Measurements from ENCODE around the gene ZCCHC9.

DNA sequence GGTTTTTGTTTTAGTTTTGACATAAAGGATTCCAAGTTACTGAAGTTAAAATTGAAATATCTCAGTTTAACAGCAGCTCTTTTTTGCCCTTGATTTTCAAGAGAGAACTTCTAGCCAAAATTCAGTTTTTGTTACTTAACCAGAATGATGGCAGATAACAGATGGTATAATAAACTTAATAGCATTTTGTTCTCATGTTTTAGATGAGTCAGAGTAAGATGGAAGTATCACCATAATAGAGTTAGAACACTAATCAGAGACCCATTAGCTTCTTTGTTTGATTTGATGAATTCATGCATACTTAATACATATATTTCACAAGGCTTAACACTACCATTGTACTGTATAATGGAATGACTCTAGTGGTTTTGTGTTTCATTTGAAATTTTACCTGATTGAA lies 11.9 kb downstream of the ZCCHC9 start:
- TF ChIP-seq, protein P1, sequence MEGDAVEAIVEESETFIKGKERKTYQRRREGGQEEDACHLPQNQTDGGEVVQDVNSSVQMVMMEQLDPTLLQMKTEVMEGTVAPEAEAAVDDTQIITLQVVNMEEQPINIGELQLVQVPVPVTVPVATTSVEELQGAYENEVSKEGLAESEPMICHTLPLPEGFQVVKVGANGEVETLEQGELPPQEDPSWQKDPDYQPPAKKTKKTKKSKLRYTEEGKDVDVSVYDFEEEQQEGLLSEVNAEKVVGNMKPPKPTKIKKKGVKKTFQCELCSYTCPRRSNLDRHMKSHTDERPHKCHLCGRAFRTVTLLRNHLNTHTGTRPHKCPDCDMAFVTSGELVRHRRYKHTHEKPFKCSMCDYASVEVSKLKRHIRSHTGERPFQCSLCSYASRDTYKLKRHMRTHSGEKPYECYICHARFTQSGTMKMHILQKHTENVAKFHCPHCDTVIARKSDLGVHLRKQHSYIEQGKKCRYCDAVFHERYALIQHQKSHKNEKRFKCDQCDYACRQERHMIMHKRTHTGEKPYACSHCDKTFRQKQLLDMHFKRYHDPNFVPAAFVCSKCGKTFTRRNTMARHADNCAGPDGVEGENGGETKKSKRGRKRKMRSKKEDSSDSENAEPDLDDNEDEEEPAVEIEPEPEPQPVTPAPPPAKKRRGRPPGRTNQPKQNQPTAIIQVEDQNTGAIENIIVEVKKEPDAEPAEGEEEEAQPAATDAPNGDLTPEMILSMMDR (IDR thresholded peaks at IDR 0.05; ENCODE audit: insufficient read depth, low read depth, low read length): no peak
- TF ChIP-seq EZH2 (IDR thresholded peaks at IDR 0.05; ENCODE audit: insufficient read depth, low read length): no peak

All from astrocyte (in vitro differentiated cells and primary cell).